ENCODE results near the gene DNAH6. TPM values are rescaled to one million over a fixed set of nuclear protein-coding genes. Genes with fewer than 3 reads are reported as not detected.

Gene DNAH6
- total and polyA plus RNA-seq, 2 of the 8 experiments (the other 6 are each of a cell fraction or from before 2014, with no cell fraction given) = 0.06 to 0.43 TPM

DNA sequence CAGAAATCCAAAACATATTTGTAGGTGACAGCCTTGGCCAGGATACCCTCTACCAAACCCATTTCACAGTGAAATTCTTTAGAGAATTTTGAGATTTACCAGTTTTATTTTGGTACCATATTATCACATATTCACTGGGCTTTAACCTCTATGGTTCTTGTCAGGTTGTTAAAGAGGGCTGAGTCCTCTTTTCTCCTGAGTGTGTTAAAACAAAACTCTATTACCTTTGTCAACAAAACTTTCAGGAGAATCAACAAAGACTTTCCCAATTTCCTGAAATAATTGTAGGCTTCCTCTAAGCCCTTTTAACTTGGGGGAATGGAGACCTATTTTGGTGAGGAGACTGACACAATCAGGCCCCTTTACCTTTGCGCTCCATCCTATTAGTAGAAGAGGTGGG lies 209.4 kb downstream of the DNAH6 start:
- no peak overlapping the region for H2AK5ac ChIP-seq (ENCODE audit: low read depth, low read length)
- H4K8ac ChIP-seq (ENCODE audit: extremely low read depth, insufficient read depth, low read length) = no peak overlapping the region
- no peak overlapping the region for H3K18ac ChIP-seq (ENCODE audit: extremely low read depth, low read length)
- no peak overlapping the region for H4K5ac ChIP-seq (ENCODE audit: insufficient read length, low read depth, low read length)
- no peak overlapping the region for H3K23ac ChIP-seq (ENCODE audit: insufficient read length)
- no peaks in the 10 kb centered on the region for H3K79me2 ChIP-seq (ENCODE audit: control insufficient read depth in 1 of 2, insufficient read depth in 2 of 2, low read length in 2 of 2)
- H3K9me3 ChIP-seq (ENCODE audit: insufficient read depth in 2 of 2, low read depth in 1 of 2, low read length in 1 of 2) = no peaks in the 10 kb centered on the region
- DNase-seq (ENCODE audit: low read depth in 1 of 2, low spot score in 2 of 2) = no peak
- no peak overlapping the region for H2BK12ac ChIP-seq (ENCODE audit: low read depth, low read length)
- H3K36me3 ChIP-seq (ENCODE audit: control insufficient read depth in 2 of 4, insufficient read depth in 4 of 4, low read length in 3 of 4) = no peaks in the 10 kb centered on the region
- CTCF ChIA-PET (ENCODE audit: partially characterized antibody) = no interaction called here
- no peak overlapping the region for H3K14ac ChIP-seq (ENCODE audit: insufficient read length)
- no peak overlapping the region for H3K9ac ChIP-seq (replicated peaks in 1 of 4; ENCODE audit: extremely low read depth in 1 of 4, low read depth in 3 of 4, low read length in 3 of 4)
- no peaks in the 10 kb centered on the region for H4K20me1 ChIP-seq (replicated peaks in 1 of 2; ENCODE audit: control insufficient read depth in 1 of 2, insufficient read depth in 2 of 2, low read length in 2 of 2)
- no peak overlapping the region for H3K4ac ChIP-seq (replicated peaks; ENCODE audit: insufficient read length, low read depth, low read length)
- H2BK15ac ChIP-seq (ENCODE audit: low read length) = no peak overlapping the region
- no peaks in the 10 kb centered on the region for H3K4me1 ChIP-seq (replicated peaks in 1 of 4; ENCODE audit: control insufficient read depth in 3 of 4, insufficient read depth in 4 of 4, low read length in 3 of 4)
- H3K79me1 ChIP-seq (ENCODE audit: low read depth, low read length) = no peaks in the 10 kb centered on the region
- no peak overlapping the region for H2AFZ ChIP-seq (ENCODE audit: low read length)
- H3K4me3 ChIP-seq (ENCODE audit: extremely low read depth in 1 of 4, insufficient read depth in 2 of 4, low read depth in 3 of 4, low read length in 4 of 4) = no peak overlapping the region
- H2BK20ac ChIP-seq (ENCODE audit: low read length) = no peak overlapping the region
- H4K91ac ChIP-seq (replicated peaks; ENCODE audit: insufficient read length, low read length) = no peak overlapping the region
- no peak overlapping the region for H2BK120ac ChIP-seq (replicated peaks; ENCODE audit: low read depth, low read length)
- no peak overlapping the region for H3K27ac ChIP-seq (ENCODE audit: low read depth, low read length)
- no peaks in the 10 kb centered on the region for H3K23me2 ChIP-seq (ENCODE audit: low read depth, low read length)
- no peaks in the 10 kb centered on the region for H3K27me3 ChIP-seq (replicated peaks in 1 of 4; ENCODE audit: control insufficient read depth in 3 of 4, extremely low read depth in 1 of 4, insufficient read depth in 3 of 4, low read length in 3 of 4)
- FAIRE-seq = no peak
- 94% methylated on average over 1 of the region's 1 CpG; no CpG with 5 or more reads in 1 of the 2 experiments for WGBS, 2 experiments (ENCODE audit: extremely low coverage in 1 of 2, insufficient coverage in 1 of 2, insufficient read length in 1 of 2, insufficient replicate concordance in 2 of 2, low coverage in 1 of 2, low lambda C conversion rate in 2 of 2, missing lambda C conversion rate in 1 of 2)
- no peak overlapping the region for H3K56ac ChIP-seq (replicated peaks; ENCODE audit: insufficient read length, low read depth, low read length)
- POLR2A ChIA-PET (ENCODE audit: partially characterized antibody) = no interaction called here
- no peak overlapping the region for H3K4me2 ChIP-seq (ENCODE audit: insufficient read depth in 1 of 2, low read depth in 2 of 2, low read length in 2 of 2)
- H2BK5ac ChIP-seq (ENCODE audit: low read depth, low read length) = no peak overlapping the region
- TF ChIP-seq CHD2 (IDR thresholded peaks at IDR 0.05; ENCODE audit: low read length) (no peak), GABPA (IDR thresholded peaks at IDR 0.05; ENCODE audit: borderline replicate concordance, insufficient read depth, low read length) (no peak), CBX8 (IDR thresholded peaks at IDR 0.05; ENCODE audit: borderline replicate concordance, low read depth, low read length) (no peak), YY1 (IDR thresholded peaks at IDR 0.05; ENCODE audit: low read depth, low read length) (no peak), GTF2F1 (IDR thresholded peaks at IDR 0.05; ENCODE audit: borderline replicate concordance, low read depth, low read length) (no peak), CHD1 (IDR thresholded peaks at IDR 0.05; ENCODE audit: low read depth, low read length) (no peak), SIN3A (conservative IDR thresholded peaks at IDR 0.05 in 1 of 2, IDR thresholded peaks at IDR 0.05 in 1 of 2; ENCODE audit: low read depth in 1 of 2, low read length in 2 of 2) (no peak), TEAD4 (IDR thresholded peaks at IDR 0.05; ENCODE audit: low read depth, low read length) (no peak), PHF8 (conservative IDR thresholded peaks at IDR 0.05; ENCODE audit: low read depth, low read length) (no peak), ASH2L (IDR thresholded peaks at IDR 0.05; ENCODE audit: low read length) (no peak), RXRA (IDR thresholded peaks at IDR 0.05; ENCODE audit: insufficient read depth, low read depth, low read length) (no peak)
- TF ChIP-seq, protein P1, sequence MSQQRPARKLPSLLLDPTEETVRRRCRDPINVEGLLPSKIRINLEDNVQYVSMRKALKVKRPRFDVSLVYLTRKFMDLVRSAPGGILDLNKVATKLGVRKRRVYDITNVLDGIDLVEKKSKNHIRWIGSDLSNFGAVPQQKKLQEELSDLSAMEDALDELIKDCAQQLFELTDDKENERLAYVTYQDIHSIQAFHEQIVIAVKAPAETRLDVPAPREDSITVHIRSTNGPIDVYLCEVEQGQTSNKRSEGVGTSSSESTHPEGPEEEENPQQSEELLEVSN (IDR thresholded peaks at IDR 0.05) = no peak
